H1 (cell line): ENCODE data around the gene PIANP. TPM values are rescaled to one million over a fixed set of nuclear protein-coding genes. Genes with fewer than 3 reads are reported as not detected.

Source experiments
- CTCF ChIA-PET: fragments of 300-600 bp; sonication (Branson Sonifier 250); formaldehyde crosslinking; loops from one replicate; lab custom pipeline; 2021; ENCODE audit not compliant: partially characterized antibody; lab: Charles Lee
- POLR2A ChIA-PET: fragments of 300-600 bp; sonication (Branson Sonifier 250); formaldehyde crosslinking; loops from one replicate; lab custom pipeline; 2021; ENCODE audit warnings: inconsistent platforms; ENCODE audit not compliant: partially characterized antibody; lab: Charles Lee
- DNase-seq, 2 experiments: peaks; one replicate each; pipeline versions ENCODE4 v3.0.0 to v3.0.0-alpha.2; 2010 to 2022; ENCODE audit warnings: low spot score in 2 of 2, low read depth in 1 of 2, mixed read lengths in 1 of 2
- FAIRE-seq: peaks from 2 replicates; lab custom pipeline; 2011; peaks lifted over from hg19 to GRCh38; lab: Jason Lieb, UNC
- H2AFZ ChIP-seq: 2 replicates; pipeline ENCODE4 v1.8.1; 2012; ENCODE audit warnings: low read length, inconsistent platforms
- H2AK5ac ChIP-seq: 2 replicates; pipeline ENCODE4 v1.6.1; 2013; ENCODE audit warnings: low read depth, low read length
- H2BK120ac ChIP-seq: replicated peaks from 2 replicates; pipeline ENCODE3; 2013; ENCODE audit warnings: low read depth, low read length, inconsistent platforms
- H2BK12ac ChIP-seq: 2 replicates; pipeline ENCODE4 v1.6.1; 2013; ENCODE audit warnings: low read depth, low read length
- H2BK15ac ChIP-seq: 2 replicates; pipeline ENCODE4 v1.6.1; 2013; ENCODE audit warnings: low read length
- H2BK20ac ChIP-seq: 2 replicates; pipeline ENCODE4 v1.6.1; 2013; ENCODE audit warnings: low read length
- H2BK5ac ChIP-seq: 2 replicates; pipeline ENCODE4 v1.6.1; 2013; ENCODE audit warnings: low read depth, low read length
- H3K14ac ChIP-seq: 2 replicates; pipeline ENCODE4 v1.6.1; 2013; ENCODE audit warnings: inconsistent platforms; ENCODE audit not compliant: insufficient read length
- H3K18ac ChIP-seq: 2 replicates; pipeline ENCODE4 v1.6.1; 2013; ENCODE audit warnings: low read length; ENCODE audit errors: extremely low read depth
- H3K23ac ChIP-seq: 2 replicates; pipeline ENCODE4 v1.6.1; 2013; ENCODE audit warnings: inconsistent platforms; ENCODE audit not compliant: insufficient read length
- H3K23me2 ChIP-seq: 2 replicates; pipeline ENCODE4 v1.6.1; 2013; ENCODE audit warnings: low read depth, low read length
- H3K27ac ChIP-seq: 2 replicates; pipeline ENCODE4 v1.6.1; 2011; ENCODE audit warnings: low read depth, low read length, inconsistent platforms
- H3K27me3 ChIP-seq, 4 experiments: replicated peaks in 1 of 4; 1 replicate in 1 of 4; 2 replicates in 3 of 4; pipeline versions ENCODE4 v1.6.1 to v1.8.1; 2011 to 2013; ENCODE audit warnings: low read length in 3 of 4, mild to moderate bottlenecking in 3 of 4, inconsistent platforms in 2 of 4, mixed read lengths in 2 of 4, moderate library complexity in 1 of 4; ENCODE audit not compliant: control insufficient read depth in 3 of 4, insufficient read depth in 3 of 4; ENCODE audit errors: extremely low read depth in 1 of 4
- H3K36me3 ChIP-seq, 4 experiments: 2 replicates each; pipeline versions ENCODE4 v1.6.1 to v1.8.1; 2011 to 2013; ENCODE audit warnings: mild to moderate bottlenecking in 4 of 4, low read length in 3 of 4, moderate library complexity in 2 of 4, control low read depth in 1 of 4, inconsistent platforms in 1 of 4; ENCODE audit not compliant: insufficient read depth in 4 of 4, control insufficient read depth in 2 of 4
- H3K4ac ChIP-seq: replicated peaks from 2 replicates; pipeline ENCODE3; 2013; ENCODE audit warnings: low read length, low read depth, mixed read lengths, inconsistent platforms; ENCODE audit not compliant: insufficient read length
- H3K4me1 ChIP-seq, 4 experiments: replicated peaks in 1 of 4; 1 replicate in 1 of 4; 2 replicates in 3 of 4; pipeline versions ENCODE4 v1.6.1 to v1.8.1; 2011 to 2013; ENCODE audit warnings: low read length in 3 of 4, inconsistent platforms in 2 of 4, mixed read lengths in 1 of 4; ENCODE audit not compliant: insufficient read depth in 4 of 4, control insufficient read depth in 3 of 4
- H3K4me2 ChIP-seq, 2 experiments: 2 replicates each; pipeline versions ENCODE4 v1.6.1 to v1.8.1; 2011 to 2013; ENCODE audit warnings: low read depth in 2 of 2, low read length in 2 of 2, control low read depth in 1 of 2, inconsistent platforms in 1 of 2, mild to moderate bottlenecking in 1 of 2; ENCODE audit not compliant: insufficient read depth in 1 of 2
- H3K4me3 ChIP-seq, 4 experiments: fragments of 200-600, 300-600 bp in 1 of 4; sonication (generic), shearing (Covaris generic), sonication (Bioruptor Twin) in 1 of 4; 2 replicates each; pipeline versions ENCODE4 v1.5.1 to v1.8.1; 2011 to 2016; ENCODE audit warnings: low read length in 4 of 4, low read depth in 3 of 4, control low read depth in 2 of 4, inconsistent platforms in 2 of 4, mild to moderate bottlenecking in 2 of 4, mixed read lengths in 1 of 4, moderate library complexity in 1 of 4; ENCODE audit not compliant: insufficient read depth in 2 of 4; ENCODE audit errors: extremely low read depth in 1 of 4
- H3K56ac ChIP-seq: replicated peaks from 2 replicates; pipeline ENCODE3; 2013; ENCODE audit warnings: low read depth, mild to moderate bottlenecking, mixed read lengths, low read length, inconsistent platforms; ENCODE audit not compliant: insufficient read length
- H3K79me1 ChIP-seq: 2 replicates; pipeline ENCODE4 v1.6.1; 2013; ENCODE audit warnings: low read depth, low read length, control low read depth
- H3K79me2 ChIP-seq, 2 experiments: 2 replicates each; pipeline versions ENCODE4 v1.6.1 to v1.8.1; 2012 to 2013; ENCODE audit warnings: low read length in 2 of 2, mild to moderate bottlenecking in 2 of 2, inconsistent platforms in 1 of 2; ENCODE audit not compliant: insufficient read depth in 2 of 2, control insufficient read depth in 1 of 2
- H3K9ac ChIP-seq, 4 experiments: replicated peaks in 1 of 4; 1 replicate in 1 of 4; 2 replicates in 3 of 4; pipeline versions ENCODE4 v1.6.1 to v1.8.1; 2011 to 2013; ENCODE audit warnings: low read depth in 3 of 4, low read length in 3 of 4, control low read depth in 2 of 4, mild to moderate bottlenecking in 2 of 4, moderate library complexity in 2 of 4, inconsistent platforms in 1 of 4; ENCODE audit errors: extremely low read depth in 1 of 4
- H3K9me3 ChIP-seq, 2 experiments: 2 replicates each; pipeline versions ENCODE4 v1.6.1 to v1.8.1; 2012 to 2013; ENCODE audit warnings: mild to moderate bottlenecking in 2 of 2, moderate library complexity in 2 of 2, control low read depth in 1 of 2, inconsistent platforms in 1 of 2, low read depth in 1 of 2, low read length in 1 of 2, mixed read lengths in 1 of 2; ENCODE audit not compliant: insufficient read depth in 2 of 2
- H4K20me1 ChIP-seq, 2 experiments: replicated peaks in 1 of 2; 2 replicates each; pipeline versions ENCODE3 to v1.8.1; 2011 to 2013; ENCODE audit warnings: inconsistent platforms in 2 of 2, low read length in 2 of 2, mild to moderate bottlenecking in 1 of 2; ENCODE audit not compliant: insufficient read depth in 2 of 2, control insufficient read depth in 1 of 2
- H4K5ac ChIP-seq: 2 replicates; pipeline ENCODE4 v1.6.1; 2013; ENCODE audit warnings: low read length, low read depth, mixed read lengths, inconsistent platforms; ENCODE audit not compliant: insufficient read length
- H4K8ac ChIP-seq: 2 replicates; pipeline ENCODE4 v1.8.0; 2013; ENCODE audit warnings: mild to moderate bottlenecking, moderate library complexity, low read length, inconsistent platforms; ENCODE audit not compliant: insufficient read depth; ENCODE audit errors: extremely low read depth
- H4K91ac ChIP-seq: replicated peaks from 2 replicates; pipeline ENCODE3; 2013; ENCODE audit warnings: low read length, mixed read lengths, inconsistent platforms; ENCODE audit not compliant: insufficient read length
- ASH2L ChIP-seq: fragments of 200-600, 300-600 bp; sonication (generic); IDR thresholded peaks from one replicate; pipeline ENCODE4 v1.7.1; 2017; ENCODE audit warnings: low read length
- EZH2 ChIP-seq: fragments of 200-600 bp; sonication (generic); IDR thresholded peaks from 2 replicates; pipeline ENCODE4 v1.7.1; 2012; ENCODE audit warnings: low read depth, mild to moderate bottlenecking, moderate library complexity, low read length, inconsistent platforms; ENCODE audit not compliant: severe bottlenecking
- NRF1 ChIP-seq: IDR thresholded peaks from 2 replicates; pipeline ENCODE4 v1.6.1; 2011; ENCODE audit warnings: mild to moderate bottlenecking, low read depth, low read length, improper control_type of control experiment
- POLR2A ChIP-seq, 2 experiments: IDR thresholded peaks; 1 replicate in 1 of 2; 2 replicates in 1 of 2; pipeline ENCODE4 v1.6.1; 2011; ENCODE audit warnings: low read depth in 2 of 2, low read length in 2 of 2, mild to moderate bottlenecking in 2 of 2; ENCODE audit errors: control extremely low read depth in 1 of 2
- POU5F1 ChIP-seq: IDR thresholded peaks from 2 replicates; pipeline ENCODE4 v1.6.1; 2011; ENCODE audit warnings: low read depth, mild to moderate bottlenecking, low read length, moderate library complexity
- RAD21 ChIP-seq, 2 experiments: IDR thresholded peaks in 1 of 2; conservative IDR thresholded peaks in 1 of 2; 2 replicates each; pipeline ENCODE4 v1.6.1; 2011; ENCODE audit warnings: low read depth in 2 of 2, low read length in 2 of 2, improper control_type of control experiment in 1 of 2, inconsistent platforms in 1 of 2, mild to moderate bottlenecking in 1 of 2, moderate library complexity in 1 of 2
- SRF ChIP-seq: IDR thresholded peaks from 2 replicates; pipeline ENCODE4 v1.6.1; 2011; ENCODE audit warnings: mild to moderate bottlenecking, low read depth, low read length, moderate library complexity
- TEAD4 ChIP-seq: IDR thresholded peaks from 2 replicates; pipeline ENCODE4 v1.6.1; 2012; ENCODE audit warnings: low read depth, low read length, inconsistent platforms, mixed read lengths
- WGBS, 2 experiments: shearing (Covaris generic) in 1 of 2; methylation state at CpG; one replicate each; pipeline versions ENCODE4 v1.1.6 to v1.1.7; 2013 to 2015; ENCODE audit warnings: low lambda C conversion rate in 2 of 2, mixed read lengths in 2 of 2, inconsistent platforms in 1 of 2, low coverage in 1 of 2, missing lambda C conversion rate in 1 of 2; ENCODE audit not compliant: insufficient replicate concordance in 2 of 2, insufficient coverage in 1 of 2, insufficient read length in 1 of 2; ENCODE audit errors: extremely low coverage in 1 of 2, missing lambda C conversion rate in 1 of 2; 5-methylcytosine and 5-hydroxymethylcytosine counted together
- polyA plus RNA-seq, 7 experiments: library from polyadenylated mRNA; depleted of rRNA in 3 of 7; stranded (reverse) in 5 of 7; unstranded in 2 of 7; fragments of >200 nt in 5 of 7; fragments of 200-250 nt in 2 of 7; gene quantifications; 1 replicate in 5 of 7; 2 replicates in 1 of 7; 4 replicates in 1 of 7; pipeline versions ENCODE4 v1.2.1 to v1.2.3, GENCODE V29; 2011 to 2013; ENCODE audit warnings: missing spikeins in 2 of 7, mixed read lengths in 2 of 7
- total RNA-seq: library from RNA; stranded (reverse); fragmentation: NEBNext Ultra II Directional; extraction: Animal tissue kit (Norgen Biotek cat#: 25700); gene quantifications from 2 replicates; pipeline ENCODE4 v1.2.1, GENCODE V29; 2021
- TF ChIP-seq, protein P1 (sequence below): IDR thresholded peaks from 2 replicates; pipeline ENCODE4 v1.6.1; 2012; ENCODE audit warnings: inconsistent platforms
- TF ChIP-seq, protein P2 (sequence below): IDR thresholded peaks from 2 replicates; pipeline ENCODE4 v1.6.1; 2012; ENCODE audit warnings: inconsistent platforms
- TF ChIP-seq, protein P3 (sequence below): IDR thresholded peaks from 2 replicates; pipeline ENCODE4 v1.6.1; 2011; ENCODE audit warnings: low read length, improper control_type of control experiment

Gene PIANP
- total and polyA plus RNA-seq, 2 of the 8 experiments (the other 6 are each of a cell fraction or from before 2014, with no cell fraction given), result 6.3 to 9.8 TPM

DNA sequence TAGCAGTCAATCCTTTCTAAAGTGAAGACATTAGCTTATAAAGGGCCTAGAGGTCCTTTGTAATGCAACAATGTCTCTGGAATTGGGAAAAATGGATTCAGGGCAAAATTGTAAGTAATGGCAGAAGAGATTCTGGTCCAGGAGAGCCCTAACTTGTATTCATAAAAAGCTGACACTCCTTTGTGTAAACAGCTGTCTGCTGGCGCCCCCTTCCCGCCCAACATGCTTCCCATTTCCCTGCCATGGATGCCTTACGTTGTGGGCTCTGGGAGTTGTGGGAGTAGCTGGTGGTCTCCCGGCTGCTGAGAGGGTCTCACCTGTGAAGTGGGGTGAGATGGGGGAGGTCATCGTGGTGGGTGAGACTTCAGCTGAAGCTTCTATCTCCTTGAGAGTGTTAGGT is 55.7 kb downstream of the PIANP start:
- H2AK5ac ChIP-seq, result no peak overlapping the region
- H3K79me2 ChIP-seq, result no peaks in the 10 kb centered on the region
- no peak overlapping the region for H2BK20ac ChIP-seq
- no peak overlapping the region for H3K4me3 ChIP-seq
- CTCF ChIA-PET, result interaction anchor here (0.7 to 6.3 kb wide), 23 partner anchors 10 to 221 kb away, joined by 3 to 146 read pairs (median 4); partner anchors contain the start of genes LPAR5, MLF2 and ZNF384
- no peak overlapping the region for H3K4me2 ChIP-seq
- FAIRE-seq (peak; percentile 66), DNase-seq (peak in 1 of 2 experiments; percentile 53)
- no peak overlapping the region for H3K56ac ChIP-seq
- H3K14ac ChIP-seq, result no peak overlapping the region
- H3K27me3 ChIP-seq, result peaks cover 3 to 7% (median 6%) of the 10 kb centered on the region in 4 experiments; a peak in 4 of 7 replicates
- H2BK12ac ChIP-seq, result 0 out of 2 replicates have a peak overlapping the region, but pooled peaks have one; percentile 76
- WGBS, 2 experiments, result 54% methylated on average over 5 of the region's 5 CpGs; no CpG with 5 or more reads in 1 of the 2 experiments
- H2BK15ac ChIP-seq, result peak overlapping the region; percentile 89; the same call in 1 of the 2 replicates
- H2AFZ ChIP-seq, result 0 out of 2 replicates have a peak overlapping the region, but pooled peaks have one; percentile 72
- H4K91ac ChIP-seq, result no peak overlapping the region
- POLR2A ChIA-PET, result interaction anchor here (0.7 to 3.3 kb wide), 11 partner anchors 10 to 111 kb away, joined by 3 to 18 read pairs (median 4); partner anchors contain the start of genes GAPDH, LPAR5 and ZNF384
- no peaks in the 10 kb centered on the region; a peak in 1 of 8 replicates for H3K36me3 ChIP-seq
- no peak overlapping the region for H2BK5ac ChIP-seq
- H3K9me3 ChIP-seq, result no peaks in the 10 kb centered on the region
- no peaks in the 10 kb centered on the region for H3K79me1 ChIP-seq
- H3K18ac ChIP-seq, result no peak overlapping the region
- no peak overlapping the region for H4K5ac ChIP-seq
- H2BK120ac ChIP-seq, result no peak overlapping the region
- no peak overlapping the region for H3K27ac ChIP-seq
- H3K23ac ChIP-seq, result no peak overlapping the region
- H3K9ac ChIP-seq, result no peak overlapping the region
- H4K8ac ChIP-seq, result no peak overlapping the region
- peaks cover 0 to 5% (median under 1%) of the 10 kb centered on the region in 4 experiments; a peak in 2 of 7 replicates for H3K4me1 ChIP-seq
- no peaks in the 10 kb centered on the region for H4K20me1 ChIP-seq
- peaks cover 4% of the 10 kb centered on the region; the same call in 1 of the 2 replicates for H3K23me2 ChIP-seq
- H3K4ac ChIP-seq, result no peak overlapping the region
- TF ChIP-seq SRF (no peak), NRF1 (no peak), ASH2L (no peak), POU5F1 (no peak), EZH2 (no peak), TEAD4 (no peak), RAD21 (IDR thresholded peaks at IDR 0.05 in 1 of 2, conservative IDR thresholded peaks at IDR 0.05 in 1 of 2; ENCODE audit: low read depth in 2 of 2, low read length in 2 of 2) (peak; percentile 66 to 74), POLR2A (IDR thresholded peaks at IDR 0.05; ENCODE audit: control extremely low read depth in 1 of 2, low read depth in 2 of 2, low read length in 2 of 2) (no peak)
- TF ChIP-seq, protein P1, sequence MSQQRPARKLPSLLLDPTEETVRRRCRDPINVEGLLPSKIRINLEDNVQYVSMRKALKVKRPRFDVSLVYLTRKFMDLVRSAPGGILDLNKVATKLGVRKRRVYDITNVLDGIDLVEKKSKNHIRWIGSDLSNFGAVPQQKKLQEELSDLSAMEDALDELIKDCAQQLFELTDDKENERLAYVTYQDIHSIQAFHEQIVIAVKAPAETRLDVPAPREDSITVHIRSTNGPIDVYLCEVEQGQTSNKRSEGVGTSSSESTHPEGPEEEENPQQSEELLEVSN, result peak; percentile 51
- TF ChIP-seq, protein P2, sequence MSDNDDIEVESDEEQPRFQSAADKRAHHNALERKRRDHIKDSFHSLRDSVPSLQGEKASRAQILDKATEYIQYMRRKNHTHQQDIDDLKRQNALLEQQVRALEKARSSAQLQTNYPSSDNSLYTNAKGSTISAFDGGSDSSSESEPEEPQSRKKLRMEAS, result no peak; the same call in 1 of the 2 replicates
- TF ChIP-seq, protein P3, sequence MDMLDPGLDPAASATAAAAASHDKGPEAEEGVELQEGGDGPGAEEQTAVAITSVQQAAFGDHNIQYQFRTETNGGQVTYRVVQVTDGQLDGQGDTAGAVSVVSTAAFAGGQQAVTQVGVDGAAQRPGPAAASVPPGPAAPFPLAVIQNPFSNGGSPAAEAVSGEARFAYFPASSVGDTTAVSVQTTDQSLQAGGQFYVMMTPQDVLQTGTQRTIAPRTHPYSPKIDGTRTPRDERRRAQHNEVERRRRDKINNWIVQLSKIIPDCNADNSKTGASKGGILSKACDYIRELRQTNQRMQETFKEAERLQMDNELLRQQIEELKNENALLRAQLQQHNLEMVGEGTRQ, result no peak
